ENCODE measurements around the gene FGFR2. TPM values are rescaled to one million over a fixed set of nuclear protein-coding genes. Genes with fewer than 3 reads are reported as not detected.

FGFR2 gene
- total and polyA plus RNA-seq, 9 of the 15 experiments (the other 6 are each of a cell fraction or from before 2014, with no cell fraction given) = 0.20 TPM; not detected in 8

GRCh38 chr10:121628859-121629258, 30.6 kb upstream of the FGFR2 start:
- no peak overlapping the region for H3K9ac ChIP-seq (ENCODE audit: insufficient read depth in 1 of 2, low read depth in 2 of 2, low read length in 2 of 2)
- TF ChIP-seq ZNF644 (tag; IDR thresholded peaks at IDR 0.05; ENCODE audit: low read depth) (no peak), RBM15 (IDR thresholded peaks at IDR 0.05; ENCODE audit: insufficient read depth, low read length) (no peak), FOXK1 (CRISPR knock-in tag; IDR thresholded peaks at IDR 0.05; ENCODE audit: borderline replicate concordance) (no peak), TFAP4 (CRISPR knock-in tag; IDR thresholded peaks at IDR 0.05; ENCODE audit: borderline replicate concordance) (no peak)
- DNase-seq (ENCODE audit: extremely low read depth in 1 of 4, low spot score in 3 of 4) (no peak), FAIRE-seq (no peak), ATAC-seq (no peak)
- H3K9me3 ChIP-seq (replicated peaks; ENCODE audit: control insufficient read depth, insufficient read depth, low read depth, low read length) = no peaks in the 10 kb centered on the region
- no peaks in the 10 kb centered on the region for H3K36me3 ChIP-seq (ENCODE audit: control insufficient read depth, insufficient read depth, low read length)
- no peak overlapping the region for H3K4me3 ChIP-seq
- POLR2A ChIA-PET = no interaction called here
- H3K9me1 ChIP-seq (ENCODE audit: control insufficient read depth, insufficient read depth, low read length) = no peaks in the 10 kb centered on the region
- H3K27ac ChIP-seq (ENCODE audit: extremely low read depth, low read depth, low read length) = no peak overlapping the region
- 0% methylated on average over 1 of the region's 4 CpGs for WGBS (ENCODE audit: insufficient coverage, low coverage, missing lambda C conversion rate)
- H3K4me1 ChIP-seq (replicated peaks in 1 of 2; ENCODE audit: control insufficient read depth in 2 of 2, insufficient read depth in 2 of 2, low read length in 2 of 2) = no peaks in the 10 kb centered on the region
- no peaks in the 10 kb centered on the region for H4K20me1 ChIP-seq (replicated peaks; ENCODE audit: control insufficient read depth, insufficient read depth, low read length)
- intact Hi-C loops (cut with micrococcal nuclease) (no loop called here), in situ Hi-C loops (cut with MboI) (no loop called here)
- BruUV-seq (replicated peaks) = no TSS peak
- no peak overlapping the region for H2AFZ ChIP-seq (ENCODE audit: low read depth, low read length)
- CTCF ChIA-PET (ENCODE audit: low intra/inter-chr PET ratio) = no interaction called here
- H3K4me2 ChIP-seq (ENCODE audit: insufficient read depth, low read length) = no peak overlapping the region
- no peaks in the 10 kb centered on the region for H3K79me2 ChIP-seq (ENCODE audit: control insufficient read depth, insufficient read depth, low read length)
- H3K27me3 ChIP-seq (ENCODE audit: control insufficient read depth in 2 of 2, insufficient read depth in 2 of 2, low read length in 2 of 2) = peaks cover 0 to 14% of the 10 kb centered on the region in 2 experiments; a peak in 3 of 5 replicates
